ENCODE measurements around the gene WDFY4.

DNA sequence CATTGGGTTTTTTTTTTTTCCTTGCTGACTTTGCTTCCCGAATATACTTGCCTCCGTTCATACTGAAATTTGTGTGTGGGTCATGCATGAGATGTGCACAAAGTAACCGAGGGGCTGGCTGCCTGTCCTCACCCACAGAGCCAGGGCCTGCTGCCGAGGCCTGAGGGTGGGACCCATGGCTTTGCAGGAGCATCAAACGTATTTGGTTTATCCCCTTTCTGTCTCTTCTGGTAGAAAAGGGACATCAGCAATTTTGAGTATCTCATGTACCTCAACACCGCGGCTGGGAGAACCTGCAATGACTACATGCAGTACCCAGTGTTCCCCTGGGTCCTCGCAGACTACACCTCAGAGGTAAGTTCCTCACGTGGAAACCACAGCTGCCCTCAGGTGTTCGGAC is 258.4 kb downstream of the WDFY4 start:
- TF ChIP-seq TAF1 (IDR thresholded peaks at IDR 0.05; ENCODE audit: low read depth) (no peak), RAD21 (conservative IDR thresholded peaks at IDR 0.05) (no peak), EZH2 (IDR thresholded peaks at IDR 0.05; ENCODE audit: borderline replicate concordance, insufficient read depth, low read length, poor library complexity, severe bottlenecking) (no peak), MXI1 (conservative IDR thresholded peaks at IDR 0.05; ENCODE audit: poor library complexity, severe bottlenecking) (no peak), POLR2AphosphoS5 (IDR thresholded peaks at IDR 0.05) (no peak)
- TF ChIP-seq, protein P1, sequence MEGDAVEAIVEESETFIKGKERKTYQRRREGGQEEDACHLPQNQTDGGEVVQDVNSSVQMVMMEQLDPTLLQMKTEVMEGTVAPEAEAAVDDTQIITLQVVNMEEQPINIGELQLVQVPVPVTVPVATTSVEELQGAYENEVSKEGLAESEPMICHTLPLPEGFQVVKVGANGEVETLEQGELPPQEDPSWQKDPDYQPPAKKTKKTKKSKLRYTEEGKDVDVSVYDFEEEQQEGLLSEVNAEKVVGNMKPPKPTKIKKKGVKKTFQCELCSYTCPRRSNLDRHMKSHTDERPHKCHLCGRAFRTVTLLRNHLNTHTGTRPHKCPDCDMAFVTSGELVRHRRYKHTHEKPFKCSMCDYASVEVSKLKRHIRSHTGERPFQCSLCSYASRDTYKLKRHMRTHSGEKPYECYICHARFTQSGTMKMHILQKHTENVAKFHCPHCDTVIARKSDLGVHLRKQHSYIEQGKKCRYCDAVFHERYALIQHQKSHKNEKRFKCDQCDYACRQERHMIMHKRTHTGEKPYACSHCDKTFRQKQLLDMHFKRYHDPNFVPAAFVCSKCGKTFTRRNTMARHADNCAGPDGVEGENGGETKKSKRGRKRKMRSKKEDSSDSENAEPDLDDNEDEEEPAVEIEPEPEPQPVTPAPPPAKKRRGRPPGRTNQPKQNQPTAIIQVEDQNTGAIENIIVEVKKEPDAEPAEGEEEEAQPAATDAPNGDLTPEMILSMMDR (IDR thresholded peaks at IDR 0.05; ENCODE audit: poor library complexity, severe bottlenecking) = no peak
